Measurements from ENCODE around the gene C2CD2L. TPM values are rescaled to one million over a fixed set of nuclear protein-coding genes. Genes with fewer than 3 reads are reported as not detected.
"Not testable (repeated sequence)": the region's sequence is repeated elsewhere in the genome, so short reads cannot be mapped to it uniquely, and the experiment has no call there.

C2CD2L gene
- total RNA-seq, 1 experiment from 2014 or later, result 40.4 TPM

GRCh38 chr11:119113716-119114115, 6.6 kb downstream of the C2CD2L start:
- no peak for DNase-seq (ENCODE audit: low spot score)

GRCh38 chr11:119114351-119114750, 7.2 kb downstream of the C2CD2L start:
- DNase-seq (ENCODE audit: low spot score), result no peak

GRCh38 chr11:119115484-119116234, 8.5 kb downstream of the C2CD2L start:
- no peak for DNase-seq (ENCODE audit: low spot score)

GRCh38 chr11:119116235-119116594, 9.1 kb downstream of the C2CD2L start:
- DNase-seq (ENCODE audit: low spot score), result no peak

- DNase-seq (ENCODE audit: low spot score), result no peak
Observed at GRCh38 chr11:119116601-119117000, 9.5 kb downstream of the C2CD2L start.

GRCh38 chr11:119117004-119117706, 10.0 kb downstream of the C2CD2L start:
- no peak for DNase-seq (ENCODE audit: low spot score)

GRCh38 chr11:119118227-119118626, 11.1 kb downstream of the C2CD2L start:
- DNase-seq (ENCODE audit: low spot score), result no peak

- no peak for DNase-seq (ENCODE audit: low spot score)
Observed at GRCh38 chr11:119118946-119119345, 11.8 kb downstream of the C2CD2L start.

GRCh38 chr11:119120639-119121007, 13.5 kb downstream of the C2CD2L start:
- no peak for DNase-seq (ENCODE audit: low spot score)

- DNase-seq (ENCODE audit: low spot score), result peak; percentile 100
Observed at GRCh38 chr11:119121008-119121810, 14.1 kb downstream of the C2CD2L start, which contains the start of gene HINFP. Gene HINFP, plus strand, starts transcription at chr11:119121580. Its CDS starts 5,365 bp downstream, at chr11:119126945.

GRCh38 chr11:119121811-119122124, 14.6 kb downstream of the C2CD2L start:
- DNase-seq (ENCODE audit: low spot score), result no peak

GRCh38 chr11:119125821-119126220, 18.7 kb downstream of the C2CD2L start:
- no peak for DNase-seq (ENCODE audit: low spot score)

- no peak for DNase-seq (ENCODE audit: low spot score)
Observed at GRCh38 chr11:119126675-119127268, 19.6 kb downstream of the C2CD2L start.

GRCh38 chr11:119130662-119131061, 23.5 kb downstream of the C2CD2L start:
- no peak for DNase-seq (ENCODE audit: low spot score)

- DNase-seq (ENCODE audit: low spot score), result peak; percentile 49
Observed at GRCh38 chr11:119134389-119134978, 27.3 kb downstream of the C2CD2L start.

- not testable (repeated sequence) for DNase-seq (ENCODE audit: low spot score)
Observed at GRCh38 chr11:119139276-119139675, 32.1 kb downstream of the C2CD2L start.

GRCh38 chr11:119144825-119145486, 37.8 kb downstream of the C2CD2L start:
- peak; percentile 86 for DNase-seq (ENCODE audit: low spot score)

GRCh38 chr11:119145551-119145950, 38.4 kb downstream of the C2CD2L start:
- no peak for DNase-seq (ENCODE audit: low spot score)

- no peak for DNase-seq (ENCODE audit: low spot score)
Observed at GRCh38 chr11:119147604-119148333, 40.6 kb downstream of the C2CD2L start.

GRCh38 chr11:119148720-119149017, 41.5 kb downstream of the C2CD2L start:
- no peak for DNase-seq (ENCODE audit: low spot score)

All from HT-29 (cell line).